HepG2 (cell line): ENCODE results near the gene CTXN1. TPM values are rescaled to one million over a fixed set of nuclear protein-coding genes. Genes with fewer than 3 reads are reported as not detected.

Experiments
- ARNTL ChIP-seq: sonication (generic); formaldehyde crosslinking; IDR thresholded peaks from 2 replicates; pipeline ENCODE4 v1.4.0; 2020; ENCODE audit warnings: mild to moderate bottlenecking, missing genetic modification reagents
- HCFC1 ChIP-seq: fragments of 150-350 bp; IDR thresholded peaks from 2 replicates; pipeline ENCODE4 v1.6.1; 2014; ENCODE audit warnings: low read depth, low read length
- KAT2B ChIP-seq: fragments of 150-350 bp; IDR thresholded peaks from 2 replicates; pipeline ENCODE4 v1.6.1; 2014; ENCODE audit warnings: low read depth, low read length, borderline replicate concordance
- MEIS1 ChIP-seq: sonication (generic); formaldehyde crosslinking; IDR thresholded peaks from 2 replicates; pipeline ENCODE4 v1.9.0; 2021; ENCODE audit warnings: mild to moderate bottlenecking, missing genetic modification reagents, moderate library complexity, borderline replicate concordance
- MTA1 ChIP-seq: sonication (generic); formaldehyde crosslinking; IDR thresholded peaks from 2 replicates; pipeline ENCODE4 v1.4.0; 2020; ENCODE audit warnings: missing genetic modification reagents, mild to moderate bottlenecking, borderline replicate concordance
- SALL2 ChIP-seq: sonication (generic); formaldehyde crosslinking; IDR thresholded peaks from 2 replicates; pipeline ENCODE4 v1.8.1; 2023; ENCODE audit warnings: mild to moderate bottlenecking, missing genetic modification reagents, inconsistent platforms
- TCF7 ChIP-seq: sonication (generic); IDR thresholded peaks from 2 replicates; pipeline ENCODE4 v1.6.1; 2016; ENCODE audit warnings: antibody characterized with exemption, low read depth
- TEAD3 ChIP-seq: optimal IDR thresholded peaks from 2 replicates; pipeline ENCODE3; 2016; ENCODE audit warnings: borderline replicate concordance
- THYN1 ChIP-seq: sonication (generic); formaldehyde crosslinking; IDR thresholded peaks from 2 replicates; pipeline ENCODE4 v1.8.1; 2023; ENCODE audit warnings: low read depth, mild to moderate bottlenecking, moderate library complexity, missing genetic modification reagents, borderline replicate concordance
- TSC22D2 ChIP-seq: sonication (generic); formaldehyde crosslinking; IDR thresholded peaks from 2 replicates; pipeline ENCODE4 v1.5.1; 2020; ENCODE audit warnings: missing genetic modification reagents, mild to moderate bottlenecking, borderline replicate concordance
- ZNF337 ChIP-seq: sonication (generic); formaldehyde crosslinking; IDR thresholded peaks from 2 replicates; pipeline ENCODE4 v1.5.1; 2020; ENCODE audit warnings: missing genetic modification reagents, low read depth, mild to moderate bottlenecking, borderline replicate concordance
- ZNF598 ChIP-seq: sonication (generic); formaldehyde crosslinking; IDR thresholded peaks from 2 replicates; pipeline ENCODE4 v1.5.1; 2020; ENCODE audit warnings: mild to moderate bottlenecking, missing genetic modification reagents, borderline replicate concordance
- polyA plus RNA-seq, 8 experiments: library from polyadenylated mRNA; depleted of rRNA in 3 of 8; stranded (reverse) in 7 of 8; unstranded in 1 of 8; fragments of >200 nt; fragmentation: Illumina TruSeq in 4 of 8; extraction: Trizol in 4 of 8; gene quantifications; 2 replicates each; pipeline versions ENCODE4 v1.2.1 to v1.2.3, GENCODE V29; 2011 to 2016; ENCODE audit warnings: low read depth in 4 of 8, missing spikeins in 1 of 8, mixed read lengths in 1 of 8; ENCODE audit not compliant: insufficient read depth in 1 of 8
- total RNA-seq, 5 experiments: library from RNA; depleted of rRNA; stranded (reverse); fragments of >200 nt; fragmentation: Illumina TruSeq; extraction: Trizol; gene quantifications; 2 replicates each; pipeline ENCODE4 v1.2.3, GENCODE V29; 2016; ENCODE audit warnings: low read depth in 1 of 5
- TF ChIP-seq, protein P1 (sequence below): sonication (generic); formaldehyde crosslinking; IDR thresholded peaks from 2 replicates; pipeline ENCODE4 v1.4.0; 2020; ENCODE audit warnings: missing genetic modification reagents, borderline replicate concordance
- TF ChIP-seq, protein P2 (sequence below): sonication (generic); formaldehyde crosslinking; IDR thresholded peaks from 2 replicates; pipeline ENCODE4 v1.8.1; 2023; ENCODE audit warnings: missing genetic modification reagents, inconsistent platforms, borderline replicate concordance
- TF ChIP-seq, protein P3 (sequence below): IDR thresholded peaks from 2 replicates; pipeline ENCODE4 v1.6.1; 2016; ENCODE audit warnings: missing biosample characterization, missing genetic modification reagents, low read depth
- TF ChIP-seq, protein P4 (sequence below): sonication (generic); formaldehyde crosslinking; IDR thresholded peaks from 2 replicates; pipeline ENCODE4 v1.4.0; 2020; ENCODE audit warnings: missing genetic modification reagents, mild to moderate bottlenecking, borderline replicate concordance

CTXN1 gene
- total and polyA plus RNA-seq, 2 of the 13 experiments (the other 11 are each of a cell fraction or from before 2014, with no cell fraction given), result 0.11 TPM; not detected in 1

DNA sequence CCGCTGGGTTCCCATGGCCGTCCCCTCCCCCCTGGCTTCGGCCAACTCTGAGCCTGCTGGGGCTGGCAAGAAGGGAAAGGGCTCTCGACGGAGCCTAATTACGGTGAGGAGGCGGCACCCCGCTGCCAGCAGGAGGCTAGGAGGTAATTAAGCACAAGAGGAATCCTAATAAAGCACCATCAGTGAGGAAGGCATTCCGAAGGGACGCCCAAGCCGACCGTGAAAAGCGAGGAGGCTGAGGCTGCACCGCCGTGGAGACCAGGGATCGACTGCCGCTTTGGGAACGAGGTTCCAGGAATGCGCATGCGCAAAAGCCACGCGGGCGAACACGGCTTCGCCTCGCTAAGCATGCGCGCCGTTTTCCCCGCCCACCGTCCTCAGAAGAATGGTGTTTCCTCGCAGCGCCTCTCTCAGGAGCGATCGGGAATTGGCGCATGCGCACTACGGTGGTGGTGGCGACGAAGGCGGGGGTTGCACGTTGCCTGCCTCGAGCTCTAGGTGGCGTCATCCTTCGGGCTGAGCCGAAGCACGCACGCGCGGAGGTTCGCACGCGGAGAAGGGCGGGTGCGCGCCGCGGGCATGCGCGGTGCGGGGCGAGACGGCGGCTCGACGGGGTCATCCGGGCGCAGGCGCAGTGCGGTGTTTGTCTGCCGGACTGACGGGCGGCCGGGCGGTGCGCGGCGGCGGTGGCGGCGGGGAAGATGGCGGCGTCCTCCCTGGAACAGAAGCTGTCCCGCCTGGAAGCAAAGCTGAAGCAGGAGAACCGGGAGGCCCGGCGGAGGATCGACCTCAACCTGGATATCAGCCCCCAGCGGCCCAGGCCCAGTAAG, 22.5 kb downstream of the CTXN1 start, which contains the start of gene MAP2K7 (continued):
- TF ChIP-seq MEIS1 (CRISPR knock-in tag), result no peak; the same call in 1 of the 2 replicates
- TF ChIP-seq, protein P1, sequence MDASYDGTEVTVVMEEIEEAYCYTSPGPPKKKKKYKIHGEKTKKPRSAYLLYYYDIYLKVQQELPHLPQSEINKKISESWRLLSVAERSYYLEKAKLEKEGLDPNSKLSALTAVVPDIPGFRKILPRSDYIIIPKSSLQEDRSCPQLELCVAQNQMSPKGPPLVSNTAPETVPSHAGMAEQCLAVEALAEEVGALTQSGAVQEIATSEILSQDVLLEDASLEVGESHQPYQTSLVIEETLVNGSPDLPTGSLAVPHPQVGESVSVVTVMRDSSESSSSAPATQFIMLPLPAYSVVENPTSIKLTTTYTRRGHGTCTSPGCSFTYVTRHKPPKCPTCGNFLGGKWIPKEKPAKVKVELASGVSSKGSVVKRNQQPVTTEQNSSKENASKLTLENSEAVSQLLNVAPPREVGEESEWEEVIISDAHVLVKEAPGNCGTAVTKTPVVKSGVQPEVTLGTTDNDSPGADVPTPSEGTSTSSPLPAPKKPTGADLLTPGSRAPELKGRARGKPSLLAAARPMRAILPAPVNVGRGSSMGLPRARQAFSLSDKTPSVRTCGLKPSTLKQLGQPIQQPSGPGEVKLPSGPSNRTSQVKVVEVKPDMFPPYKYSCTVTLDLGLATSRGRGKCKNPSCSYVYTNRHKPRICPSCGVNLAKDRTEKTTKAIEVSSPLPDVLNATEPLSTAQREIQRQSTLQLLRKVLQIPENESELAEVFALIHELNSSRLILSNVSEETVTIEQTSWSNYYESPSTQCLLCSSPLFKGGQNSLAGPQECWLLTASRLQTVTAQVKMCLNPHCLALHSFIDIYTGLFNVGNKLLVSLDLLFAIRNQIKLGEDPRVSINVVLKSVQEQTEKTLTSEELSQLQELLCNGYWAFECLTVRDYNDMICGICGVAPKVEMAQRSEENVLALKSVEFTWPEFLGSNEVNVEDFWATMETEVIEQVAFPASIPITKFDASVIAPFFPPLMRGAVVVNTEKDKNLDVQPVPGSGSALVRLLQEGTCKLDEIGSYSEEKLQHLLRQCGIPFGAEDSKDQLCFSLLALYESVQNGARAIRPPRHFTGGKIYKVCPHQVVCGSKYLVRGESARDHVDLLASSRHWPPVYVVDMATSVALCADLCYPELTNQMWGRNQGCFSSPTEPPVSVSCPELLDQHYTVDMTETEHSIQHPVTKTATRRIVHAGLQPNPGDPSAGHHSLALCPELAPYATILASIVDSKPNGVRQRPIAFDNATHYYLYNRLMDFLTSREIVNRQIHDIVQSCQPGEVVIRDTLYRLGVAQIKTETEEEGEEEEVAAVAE (CRISPR knock-in tag), result peak; percentile 47; the same call in 1 of the 2 replicates
- 0 out of 2 replicates have a peak, but pooled peaks have one; percentile 57 for TF ChIP-seq ZNF337
- TF ChIP-seq, protein P2, sequence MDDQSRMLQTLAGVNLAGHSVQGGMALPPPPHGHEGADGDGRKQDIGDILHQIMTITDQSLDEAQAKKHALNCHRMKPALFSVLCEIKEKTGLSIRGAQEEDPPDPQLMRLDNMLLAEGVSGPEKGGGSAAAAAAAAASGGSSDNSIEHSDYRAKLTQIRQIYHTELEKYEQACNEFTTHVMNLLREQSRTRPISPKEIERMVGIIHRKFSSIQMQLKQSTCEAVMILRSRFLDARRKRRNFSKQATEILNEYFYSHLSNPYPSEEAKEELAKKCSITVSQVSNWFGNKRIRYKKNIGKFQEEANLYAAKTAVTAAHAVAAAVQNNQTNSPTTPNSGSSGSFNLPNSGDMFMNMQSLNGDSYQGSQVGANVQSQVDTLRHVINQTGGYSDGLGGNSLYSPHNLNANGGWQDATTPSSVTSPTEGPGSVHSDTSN (CRISPR knock-in tag), result no peak
- TF ChIP-seq TCF7, result no peak
- TF ChIP-seq, protein P3, sequence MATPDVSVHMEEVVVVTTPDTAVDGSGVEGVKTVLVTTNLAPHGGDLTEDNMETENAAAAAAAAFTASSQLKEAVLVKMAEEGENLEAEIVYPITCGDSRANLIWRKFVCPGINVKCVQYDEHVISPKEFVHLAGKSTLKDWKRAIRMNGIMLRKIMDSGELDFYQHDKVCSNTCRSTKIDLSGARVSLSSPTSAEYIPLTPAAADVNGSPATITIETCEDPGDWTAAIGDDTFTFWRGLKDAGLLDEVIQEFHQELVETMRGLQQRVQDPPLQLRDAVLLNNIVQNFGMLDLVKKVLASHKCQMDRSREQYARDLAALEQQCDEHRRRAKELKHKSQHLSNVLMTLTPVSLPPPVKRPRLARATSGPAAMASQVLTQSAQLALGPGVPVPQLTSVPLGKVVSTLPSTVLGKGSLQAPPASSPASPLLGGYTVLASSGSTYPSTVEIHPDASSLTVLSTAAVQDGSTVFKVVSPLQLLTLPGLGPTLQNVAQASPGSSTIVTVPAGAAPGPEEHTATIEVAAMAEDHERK (CRISPR knock-in tag), result peak; percentile 31; the same call in 1 of the 2 replicates
- TF ChIP-seq KAT2B, result no peak
- TF ChIP-seq ZNF598 (CRISPR knock-in tag), result peak; percentile 95; the same call in 1 of the 2 replicates
- peak; percentile 87 for TF ChIP-seq TEAD3 (CRISPR knock-in tag)
- no peak; the same call in 1 of the 2 replicates for TF ChIP-seq MTA1
- TF ChIP-seq HCFC1, result 0 out of 2 replicates have a peak, but pooled peaks have one; percentile 30
- TF ChIP-seq TSC22D2, result peak; percentile 90; the same call in 1 of the 2 replicates
- no peak for TF ChIP-seq THYN1
- TF ChIP-seq ARNTL, result peak; percentile 91
- TF ChIP-seq SALL2 (CRISPR knock-in tag), result peak; percentile 32; the same call in 1 of the 2 replicates
- TF ChIP-seq, protein P4, sequence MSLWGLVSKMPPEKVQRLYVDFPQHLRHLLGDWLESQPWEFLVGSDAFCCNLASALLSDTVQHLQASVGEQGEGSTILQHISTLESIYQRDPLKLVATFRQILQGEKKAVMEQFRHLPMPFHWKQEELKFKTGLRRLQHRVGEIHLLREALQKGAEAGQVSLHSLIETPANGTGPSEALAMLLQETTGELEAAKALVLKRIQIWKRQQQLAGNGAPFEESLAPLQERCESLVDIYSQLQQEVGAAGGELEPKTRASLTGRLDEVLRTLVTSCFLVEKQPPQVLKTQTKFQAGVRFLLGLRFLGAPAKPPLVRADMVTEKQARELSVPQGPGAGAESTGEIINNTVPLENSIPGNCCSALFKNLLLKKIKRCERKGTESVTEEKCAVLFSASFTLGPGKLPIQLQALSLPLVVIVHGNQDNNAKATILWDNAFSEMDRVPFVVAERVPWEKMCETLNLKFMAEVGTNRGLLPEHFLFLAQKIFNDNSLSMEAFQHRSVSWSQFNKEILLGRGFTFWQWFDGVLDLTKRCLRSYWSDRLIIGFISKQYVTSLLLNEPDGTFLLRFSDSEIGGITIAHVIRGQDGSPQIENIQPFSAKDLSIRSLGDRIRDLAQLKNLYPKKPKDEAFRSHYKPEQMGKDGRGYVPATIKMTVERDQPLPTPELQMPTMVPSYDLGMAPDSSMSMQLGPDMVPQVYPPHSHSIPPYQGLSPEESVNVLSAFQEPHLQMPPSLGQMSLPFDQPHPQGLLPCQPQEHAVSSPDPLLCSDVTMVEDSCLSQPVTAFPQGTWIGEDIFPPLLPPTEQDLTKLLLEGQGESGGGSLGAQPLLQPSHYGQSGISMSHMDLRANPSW, result no peak; the same call in 1 of the 2 replicates
